Measurements from ENCODE around the gene LENG1.

GRCh38 chr19:54141356-54141755 is 18.2 kb downstream of the LENG1 start:
- TF ChIP-seq, protein P1, sequence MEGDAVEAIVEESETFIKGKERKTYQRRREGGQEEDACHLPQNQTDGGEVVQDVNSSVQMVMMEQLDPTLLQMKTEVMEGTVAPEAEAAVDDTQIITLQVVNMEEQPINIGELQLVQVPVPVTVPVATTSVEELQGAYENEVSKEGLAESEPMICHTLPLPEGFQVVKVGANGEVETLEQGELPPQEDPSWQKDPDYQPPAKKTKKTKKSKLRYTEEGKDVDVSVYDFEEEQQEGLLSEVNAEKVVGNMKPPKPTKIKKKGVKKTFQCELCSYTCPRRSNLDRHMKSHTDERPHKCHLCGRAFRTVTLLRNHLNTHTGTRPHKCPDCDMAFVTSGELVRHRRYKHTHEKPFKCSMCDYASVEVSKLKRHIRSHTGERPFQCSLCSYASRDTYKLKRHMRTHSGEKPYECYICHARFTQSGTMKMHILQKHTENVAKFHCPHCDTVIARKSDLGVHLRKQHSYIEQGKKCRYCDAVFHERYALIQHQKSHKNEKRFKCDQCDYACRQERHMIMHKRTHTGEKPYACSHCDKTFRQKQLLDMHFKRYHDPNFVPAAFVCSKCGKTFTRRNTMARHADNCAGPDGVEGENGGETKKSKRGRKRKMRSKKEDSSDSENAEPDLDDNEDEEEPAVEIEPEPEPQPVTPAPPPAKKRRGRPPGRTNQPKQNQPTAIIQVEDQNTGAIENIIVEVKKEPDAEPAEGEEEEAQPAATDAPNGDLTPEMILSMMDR (IDR thresholded peaks at IDR 0.05; ENCODE audit: insufficient read depth, low read length) = no peak
- no peak for TF ChIP-seq POLR2AphosphoS5 (IDR thresholded peaks at IDR 0.05; ENCODE audit: low read depth)
- no peak for TF ChIP-seq GABPA (IDR thresholded peaks at IDR 0.05; ENCODE audit: low read depth)
- TF ChIP-seq REST (IDR thresholded peaks at IDR 0.05; ENCODE audit: insufficient replicate concordance, low read depth) = no peak
- no peak for TF ChIP-seq SPI1 (IDR thresholded peaks at IDR 0.05; ENCODE audit: borderline replicate concordance, low read depth)

Measured in HL-60 (cell line).